GM12878 (cell line): Measurements from ENCODE around the gene EGF. TPM values are rescaled to one million over a fixed set of nuclear protein-coding genes. Genes with fewer than 3 reads are reported as not detected.

Experiments
- ATAC-seq: fragments of 200-7000 bp; cut with Tn5 transposase; 3 replicates; pipeline ENCODE4 v1.9.1; 2020; ENCODE audit warnings: mild to moderate bottlenecking, moderate library complexity
- BruUV-seq: library from RNA; stranded (reverse); fragments of 400-500 nt; replicated peaks from 2 replicates; lab custom pipeline; 2021; lab: Mats Ljungman, UMichigan
- CTCF ChIA-PET: fragments of 300-600 bp; sonication (Branson Sonifier 250); formaldehyde crosslinking; extraction: SDS; loops from one replicate; lab custom pipeline; 2021; ENCODE audit warnings: inconsistent platforms; lab: Yijun Ruan, JAX
- POLR2A ChIA-PET: fragments of 350-600 bp; formaldehyde crosslinking; extraction: SDS; loops from one replicate; lab custom pipeline; 2021; ENCODE audit warnings: inconsistent platforms; lab: Charles Lee
- RAD21 ChIA-PET: fragments of 300-600 bp; sonication (Branson Sonifier 250); formaldehyde crosslinking; loops from one replicate; lab custom pipeline; 2023; ENCODE audit warnings: antibody characterized with exemption; ENCODE audit not compliant: unreplicated experiment; lab: Charles Lee
- SMC1A ChIA-PET: fragments of 300-600 bp; sonication (Branson Sonifier 250); formaldehyde crosslinking; loops from one replicate; lab custom pipeline; 2023; ENCODE audit not compliant: unreplicated experiment, uncharacterized antibody; lab: Charles Lee
- DNase-seq: peaks from one replicate; pipeline ENCODE4 v3.0.0-alpha.2; 2011; ENCODE audit warnings: low read depth, low spot score
- FAIRE-seq: peaks from 3 replicates; lab custom pipeline; 2011; peaks lifted over from hg19 to GRCh38; lab: Jason Lieb, UNC
- H2AFZ ChIP-seq: 2 replicates; pipeline ENCODE4 v1.6.0; 2011; ENCODE audit warnings: low read depth, low read length, control low read depth; ENCODE audit not compliant: control insufficient read depth
- H3K27ac ChIP-seq: 2 replicates; pipeline ENCODE4 v1.5.1; 2011; ENCODE audit warnings: control low read depth; ENCODE audit not compliant: control insufficient read depth, insufficient read depth
- H3K27me3 ChIP-seq, 2 experiments: replicated peaks in 1 of 2; 2 replicates each; pipeline versions ENCODE4 v1.6.0 to v1.6.1; 2011; ENCODE audit warnings: low read length in 1 of 2; ENCODE audit not compliant: control insufficient read depth in 2 of 2, insufficient read depth in 2 of 2
- H3K36me3 ChIP-seq, 2 experiments: 2 replicates each; pipeline ENCODE4 v1.5.1; 2011; ENCODE audit warnings: low read length in 1 of 2; ENCODE audit not compliant: control insufficient read depth in 2 of 2, insufficient read depth in 2 of 2
- H3K4me1 ChIP-seq: 2 replicates; pipeline ENCODE4 v1.6.1; 2011; ENCODE audit warnings: mild to moderate bottlenecking, low read length, moderate library complexity, mixed read lengths; ENCODE audit not compliant: control insufficient read depth, insufficient read depth
- H3K4me2 ChIP-seq: 2 replicates; pipeline ENCODE4 v1.6.0; 2011; ENCODE audit warnings: control low read depth; ENCODE audit not compliant: control insufficient read depth, insufficient read depth
- H3K4me3 ChIP-seq: fragments of 200-600 bp; sonication (generic); 2 replicates; pipeline ENCODE4 v1.5.1; 2016
- H3K79me2 ChIP-seq: 2 replicates; pipeline ENCODE4 v1.6.0; 2011; ENCODE audit warnings: low read length; ENCODE audit not compliant: control insufficient read depth, insufficient read depth
- H3K9ac ChIP-seq: 2 replicates; pipeline ENCODE4 v1.8.0; 2011; ENCODE audit warnings: low read length, control low read depth, mixed read lengths; ENCODE audit not compliant: control insufficient read depth, insufficient read depth
- H3K9me3 ChIP-seq: replicated peaks from 3 replicates; pipeline ENCODE4 v1.5.1; 2011; ENCODE audit warnings: mild to moderate bottlenecking, low read length; ENCODE audit not compliant: control insufficient read depth, insufficient read depth
- H4K20me1 ChIP-seq: 2 replicates; pipeline ENCODE4 v1.6.0; 2011; ENCODE audit not compliant: control insufficient read depth, insufficient read depth
- ASH2L ChIP-seq: fragments of 300-600, 200-600 bp; sonication (generic); IDR thresholded peaks from 2 replicates; pipeline ENCODE4 v1.6.1; 2017; ENCODE audit warnings: low read depth, mild to moderate bottlenecking, borderline replicate concordance
- EED ChIP-seq: sonication (generic); IDR thresholded peaks from 2 replicates; pipeline ENCODE4 v1.6.1; 2016; ENCODE audit warnings: antibody characterized with exemption, low read depth
- EGR1 ChIP-seq, 2 experiments: IDR thresholded peaks; 1 replicate in 1 of 2; 2 replicates in 1 of 2; pipeline ENCODE4 v1.6.1; 2011 to 2012; ENCODE audit warnings: low read depth in 2 of 2, low read length in 2 of 2, borderline replicate concordance in 1 of 2, mild to moderate bottlenecking in 1 of 2, moderate library complexity in 1 of 2
- GATAD2B ChIP-seq: fragments of 450-650 bp; conservative IDR thresholded peaks from 2 replicates; pipeline ENCODE4 v1.6.1; 2017; ENCODE audit warnings: low read depth, mild to moderate bottlenecking, moderate library complexity
- IRF5 ChIP-seq: fragments of 450-650 bp; IDR thresholded peaks from 2 replicates; pipeline ENCODE4 v1.6.1; 2017; ENCODE audit warnings: borderline replicate concordance
- LARP7 ChIP-seq: fragments of 450-650 bp; IDR thresholded peaks from 2 replicates; pipeline ENCODE4 v1.6.1; 2017; ENCODE audit warnings: mild to moderate bottlenecking
- MLLT1 ChIP-seq: fragments of 450-650 bp; IDR thresholded peaks from 2 replicates; pipeline ENCODE4 v1.6.1; 2016; ENCODE audit warnings: mild to moderate bottlenecking
- NBN ChIP-seq: fragments of 450-650 bp; IDR thresholded peaks from 2 replicates; pipeline ENCODE4 v1.6.1; 2016
- NFIC ChIP-seq: IDR thresholded peaks from 2 replicates; pipeline ENCODE4 v1.6.1; 2012; ENCODE audit warnings: low read depth, mild to moderate bottlenecking, inconsistent platforms, low read length, moderate library complexity
- NFYB ChIP-seq: IDR thresholded peaks from 2 replicates; pipeline ENCODE4 v1.6.1; 2011; ENCODE audit warnings: low read depth, mild to moderate bottlenecking, low read length, improper control_type of control experiment, moderate library complexity; ENCODE audit not compliant: insufficient read depth
- RAD21 ChIP-seq: IDR thresholded peaks from 2 replicates; pipeline ENCODE4 v1.6.1; 2011; ENCODE audit warnings: mild to moderate bottlenecking, low read depth, low read length, moderate library complexity; ENCODE audit not compliant: insufficient read depth
- RBBP5 ChIP-seq: fragments of 200-600 bp; sonication (generic); conservative IDR thresholded peaks from 2 replicates; pipeline ENCODE4 v1.6.1; 2016
- SMAD1 ChIP-seq: fragments of 450-650 bp; IDR thresholded peaks from 2 replicates; pipeline ENCODE4 v1.6.1; 2018; ENCODE audit warnings: mild to moderate bottlenecking, low read depth; ENCODE audit not compliant: partially characterized antibody
- SREBF2 ChIP-seq: IDR thresholded peaks from 2 replicates; pipeline ENCODE4 v1.6.1; 2012; ENCODE audit warnings: mild to moderate bottlenecking, low read length
- TARDBP ChIP-seq: IDR thresholded peaks from 2 replicates; pipeline ENCODE4 v1.6.1; 2016; ENCODE audit warnings: borderline replicate concordance
- YY1 ChIP-seq: IDR thresholded peaks from 2 replicates; pipeline ENCODE4 v1.6.1; 2011; ENCODE audit warnings: low read depth, mild to moderate bottlenecking, low read length
- ZBTB33 ChIP-seq: fragments of 450-650 bp; IDR thresholded peaks from 2 replicates; pipeline ENCODE4 v1.6.1; 2017; ENCODE audit warnings: mild to moderate bottlenecking
- WGBS: methylation state at CpG from one replicate; pipeline ENCODE4 v1.1.6; 2016; ENCODE audit warnings: low lambda C conversion rate; ENCODE audit not compliant: insufficient replicate concordance, insufficient coverage; ENCODE audit errors: missing lambda C conversion rate; 5-methylcytosine and 5-hydroxymethylcytosine counted together
- in situ Hi-C: fragments of 300-500 bp; cut with MboI; formaldehyde crosslinking; loops from 9 replicates; pipeline ENCODE4 v1.14.3; 2018; ENCODE audit warnings: mixed read lengths
- intact Hi-C: fragments of 100-400 bp; cut with micrococcal nuclease; formaldehyde crosslinking; loops from one replicate; pipeline ENCODE4 v1.14.2; 2022; ENCODE audit not compliant: unreplicated experiment
- polyA plus RNA-seq, 11 experiments: library from polyadenylated mRNA; depleted of rRNA in 4 of 11; unstranded in 6 of 11; stranded (reverse) in 5 of 11; fragments of >200 nt; fragmentation: Nextera tagmentation in 4 of 11; fragmentation: Illumina TruSeq in 1 of 11; extraction: Ambion mirVana in 4 of 11; extraction: Trizol in 1 of 11; gene quantifications; 1 replicate in 1 of 11; 2 replicates in 10 of 11; pipeline versions ENCODE4 v1.2.1 to v1.2.3, GENCODE V29; 2011 to 2016; ENCODE audit warnings: inconsistent platforms in 2 of 11, missing spikeins in 2 of 11, low read depth in 1 of 11
- total RNA-seq, 4 experiments: library from RNA; depleted of rRNA in 3 of 4; stranded (reverse); fragments of >200 nt in 3 of 4; fragmentation: Illumina TruSeq in 1 of 4; extraction: Trizol in 1 of 4; gene quantifications; 2 replicates each; pipeline versions ENCODE4 v1.2.1 to v1.2.3, GENCODE V29; 2013 to 2021

The EGF gene
- total and polyA plus RNA-seq, 10 of the 15 experiments (the other 5 are each of a cell fraction or from before 2014, with no cell fraction given), result 0.02 to 0.90 (median 0.19) TPM; not detected in 4

GRCh38 chr4:110046588-110047049 is 133.9 kb downstream of the EGF start:
- Histone ChIP-seq H3K4me2 (no peak overlapping the region), H3K9ac (no peak overlapping the region), H4K20me1 (no peaks in the 10 kb centered on the region), H3K79me2 (no peaks in the 10 kb centered on the region), H3K27me3 (no peaks in the 10 kb centered on the region), H3K9me3 (no peaks in the 10 kb centered on the region), H3K36me3 (no peaks in the 10 kb centered on the region), H3K4me3 (no peak overlapping the region), H3K4me1 (no peaks in the 10 kb centered on the region), H2AFZ (no peak overlapping the region), H3K27ac (no peak overlapping the region)
- WGBS, result over 99% methylated on average over 5 of the region's 5 CpGs
- no peak for ATAC-seq
- CTCF ChIA-PET, result interaction anchor here (0.6 to 9.2 kb wide), 7 partner anchors 8 to 467 kb away, joined by 3 to 132 read pairs (median 3); no protein-coding TSS in a partner anchor
- SMC1A ChIA-PET, result interaction anchor here (1.6 to 6.9 kb wide), 4 partner anchors 9 to 467 kb away, joined by 5 to 56 read pairs (median 6); no protein-coding TSS in a partner anchor
- intact Hi-C loops (no loop called here), in situ Hi-C loops (no loop called here)
- no peak for DNase-seq
- POLR2A ChIA-PET, result no interaction called here
- RAD21 ChIA-PET, result interaction anchor here (1.2 to 1.6 kb wide), 2 partner anchors 9 to 462 kb away, joined by 4 to 5 read pairs; no protein-coding TSS in a partner anchor
- no TSS peak for BruUV-seq
- TF ChIP-seq ZBTB33, result no peak
- TF ChIP-seq RAD21, result no peak
- no peak for TF ChIP-seq SREBF2
- no peak for TF ChIP-seq EED
- no peak for TF ChIP-seq RBBP5
- TF ChIP-seq NFIC, result no peak
- TF ChIP-seq LARP7, result no peak
- no peak for TF ChIP-seq TARDBP
- TF ChIP-seq NBN, result no peak
- no peak for TF ChIP-seq NFYB
- TF ChIP-seq EGR1 (IDR thresholded peaks at IDR 0.05; ENCODE audit: borderline replicate concordance in 1 of 2, low read depth in 2 of 2, low read length in 2 of 2), result no peak
- no peak for TF ChIP-seq IRF5
- no peak for TF ChIP-seq MLLT1
- no peak for TF ChIP-seq SMAD1
- no peak for TF ChIP-seq ASH2L
- TF ChIP-seq YY1, result no peak
- no peak for TF ChIP-seq GATAD2B
- FAIRE-seq, result no peak
